SKM-1 (cell line): Measurements from ENCODE around the gene GABBR2.
"Not testable (repeated sequence)": the region's sequence is repeated elsewhere in the genome, so short reads cannot be mapped to it uniquely, and the experiment has no call there.

Experiments
- DNase-seq: peaks from one replicate; lab custom pipeline; 2025; ENCODE audit not compliant: unreplicated experiment; lab: John Stamatoyannopoulos, UW

The GABBR2 gene

DNA sequence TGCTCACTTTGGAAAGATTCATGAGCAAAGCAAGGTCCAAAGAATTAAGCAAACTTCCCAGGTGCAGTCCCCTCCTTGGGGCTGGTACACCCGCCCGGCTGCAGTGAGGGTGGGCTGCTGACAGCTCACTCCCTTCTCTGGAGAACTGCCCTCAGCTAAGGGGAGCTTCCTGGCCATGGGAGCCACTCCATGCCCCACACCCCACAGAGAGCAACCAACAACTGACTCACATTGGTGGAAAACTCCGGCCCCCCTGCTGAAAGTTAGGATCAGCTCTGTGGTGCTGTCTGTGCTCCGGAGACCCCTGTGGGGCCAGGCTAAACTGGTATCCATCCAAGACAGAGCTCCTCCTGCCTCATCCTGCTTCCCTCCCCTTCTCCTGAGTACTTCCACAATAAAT, 223.0 kb downstream of the GABBR2 start:
- no peak for DNase-seq

DNA sequence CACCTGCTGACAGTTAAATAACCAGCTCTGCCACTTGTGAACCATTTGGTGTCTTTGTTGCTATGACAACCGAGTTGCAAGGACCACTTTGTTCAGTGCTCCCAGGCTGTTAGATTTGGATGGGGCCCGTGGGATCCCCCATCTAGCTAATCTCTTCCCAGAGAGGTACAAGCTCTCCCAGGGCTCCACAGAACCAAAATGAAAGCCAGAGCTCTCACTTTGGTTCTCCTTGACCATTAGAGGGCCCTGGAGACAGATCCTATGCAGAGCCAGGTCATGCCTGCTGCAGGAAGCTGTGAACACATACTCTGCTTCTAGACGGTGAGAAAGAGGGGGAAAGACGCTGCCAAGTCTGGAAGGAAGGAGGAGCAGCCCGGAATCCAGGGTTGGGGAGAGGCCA, 224.6 kb downstream of the GABBR2 start:
- DNase-seq: no peak

DNA sequence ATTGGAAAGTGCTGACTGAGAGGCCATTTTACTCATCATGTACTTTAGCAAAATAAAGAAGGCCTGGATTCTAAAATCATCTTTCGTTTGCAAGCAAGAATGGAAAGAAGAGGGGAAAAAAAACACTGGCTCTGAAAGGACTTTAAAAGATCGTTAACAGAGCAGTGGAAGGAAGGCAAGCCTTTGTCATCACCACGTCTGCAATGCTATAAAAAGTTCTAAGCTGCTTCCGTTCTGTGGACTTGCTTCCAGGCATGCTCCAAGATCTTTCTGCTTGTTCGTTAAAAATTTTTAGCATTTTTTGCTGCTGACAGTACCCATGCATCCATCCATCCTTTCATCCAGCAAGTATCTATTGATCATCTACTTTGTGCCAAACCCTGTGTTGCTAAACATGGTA, 226.5 kb downstream of the GABBR2 start:
- no peak for DNase-seq

GRCh38 chr9:98481676-98482075, 227.1 kb downstream of the GABBR2 start:
- DNase-seq: no peak

DNA sequence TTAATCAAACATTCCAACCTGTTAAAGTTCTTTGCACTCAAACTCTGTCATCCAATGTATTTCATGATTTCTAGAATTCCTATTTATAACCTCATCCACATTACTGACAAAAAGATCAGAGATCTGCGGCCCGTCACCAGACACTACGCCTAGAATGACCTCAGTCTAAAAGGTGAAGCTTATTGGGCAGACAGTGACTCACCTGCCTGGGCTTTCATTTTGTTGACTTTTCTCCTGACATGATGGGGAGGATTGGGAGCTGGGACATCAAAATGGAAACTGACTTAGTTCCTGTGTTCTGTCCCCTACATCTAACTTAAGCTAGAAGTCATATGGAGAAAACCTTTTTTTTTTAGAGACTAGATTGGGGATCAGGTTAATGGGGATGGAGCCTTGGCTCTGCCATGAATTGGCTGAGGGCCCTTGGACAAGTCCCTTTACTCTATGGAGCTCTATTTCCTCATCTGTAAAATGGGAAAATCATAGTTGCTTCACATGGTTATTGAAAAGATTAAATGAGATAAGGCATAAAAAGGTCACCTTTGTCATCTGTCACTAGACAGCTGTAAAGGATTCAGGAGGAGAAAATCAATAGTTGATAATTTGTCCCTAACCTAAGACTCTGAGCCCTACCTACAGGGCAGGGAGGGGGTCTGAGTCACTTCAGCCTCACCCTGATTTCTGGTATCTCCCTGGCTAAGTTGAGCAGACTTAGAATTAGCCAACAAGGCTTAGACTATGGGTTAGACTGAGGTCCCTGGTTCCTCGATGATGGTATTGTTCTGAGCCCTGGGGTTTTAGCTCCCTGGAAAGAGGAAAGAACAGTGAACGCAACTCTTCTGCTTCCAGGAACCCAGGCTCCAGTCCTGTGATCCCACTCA, 228.5 kb downstream of the GABBR2 start:
- DNase-seq: no peak

GRCh38 chr9:98479449-98479848, 229.3 kb downstream of the GABBR2 start:
- DNase-seq: no peak

GRCh38 chr9:98477884-98478283, 230.9 kb downstream of the GABBR2 start:
- DNase-seq: no peak

- no peak for DNase-seq
These were observed 236.5 kb downstream of the GABBR2 start for GRCh38 chr9:98472216-98472615.

DNA sequence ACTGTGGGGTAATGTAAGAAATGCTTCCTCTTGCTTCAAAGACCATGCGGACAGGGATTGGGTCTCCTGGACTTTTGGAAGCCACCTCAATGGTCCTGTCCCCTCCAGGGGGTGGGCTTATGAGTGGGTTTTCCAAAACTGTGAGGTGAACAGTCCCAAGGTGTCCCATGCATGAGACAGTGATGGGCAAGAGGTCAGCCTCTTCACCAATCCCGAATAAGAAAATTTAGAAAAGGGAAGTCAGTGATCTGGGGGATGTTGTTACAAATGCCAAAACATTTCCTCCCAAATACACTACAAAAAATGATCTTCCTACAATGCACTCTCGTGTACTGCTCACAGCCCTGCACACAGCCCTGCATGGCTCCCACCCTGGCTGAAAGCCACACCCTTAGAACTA, 237.6 kb downstream of the GABBR2 start:
- no peak for DNase-seq

DNA sequence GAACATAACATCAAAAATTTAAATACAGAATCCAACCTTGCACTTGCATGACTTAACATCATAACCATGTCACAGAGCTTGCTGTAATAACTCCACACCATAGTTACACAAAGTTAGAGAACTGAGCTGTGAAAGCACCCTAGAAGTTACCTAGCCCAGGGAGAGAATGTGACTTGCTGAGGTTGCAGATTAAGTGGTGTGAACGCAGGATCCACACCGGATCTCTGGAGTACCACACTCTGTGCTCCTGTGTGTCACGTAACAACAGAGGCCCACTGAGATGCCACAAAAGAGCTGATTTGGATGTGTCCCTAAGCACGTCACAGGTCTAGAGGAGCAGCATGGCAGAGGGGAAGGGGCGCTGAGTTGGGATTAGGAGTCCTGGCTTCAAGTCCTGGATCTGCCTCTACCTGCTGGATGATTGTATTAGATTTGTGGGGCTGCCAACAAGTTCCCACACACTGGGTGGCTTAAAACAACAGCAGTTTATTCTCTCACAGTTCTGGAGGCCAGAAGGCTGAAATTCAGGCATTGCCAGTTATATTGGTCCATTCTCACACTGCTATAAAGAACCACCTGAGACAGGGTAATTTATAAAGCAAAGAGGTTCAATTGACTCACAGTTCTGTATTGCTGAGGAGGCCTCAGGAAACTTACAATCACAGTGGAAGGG, 240.0 kb downstream of the GABBR2 start:
- no peak for DNase-seq

DNA sequence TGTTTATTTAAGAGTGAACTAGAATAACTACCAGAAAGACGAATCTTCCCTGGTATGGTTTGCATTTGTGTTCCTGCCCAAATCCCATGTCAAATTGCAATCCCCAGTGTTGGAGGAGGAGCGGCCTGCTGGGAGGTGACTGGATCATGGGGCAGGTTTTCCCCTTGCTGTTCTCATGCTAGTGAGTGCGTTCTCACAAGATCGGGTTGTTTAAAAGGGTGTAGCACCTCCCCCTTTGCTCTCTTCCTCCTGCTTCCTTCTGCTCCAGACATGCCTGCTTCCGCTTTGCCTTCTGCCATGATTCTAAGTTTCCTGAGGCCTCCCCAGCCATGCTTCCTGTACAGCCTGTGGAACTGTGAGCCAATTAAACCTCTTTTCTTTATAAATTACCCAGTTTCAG, 242.9 kb downstream of the GABBR2 start:
- no peak for DNase-seq

DNA sequence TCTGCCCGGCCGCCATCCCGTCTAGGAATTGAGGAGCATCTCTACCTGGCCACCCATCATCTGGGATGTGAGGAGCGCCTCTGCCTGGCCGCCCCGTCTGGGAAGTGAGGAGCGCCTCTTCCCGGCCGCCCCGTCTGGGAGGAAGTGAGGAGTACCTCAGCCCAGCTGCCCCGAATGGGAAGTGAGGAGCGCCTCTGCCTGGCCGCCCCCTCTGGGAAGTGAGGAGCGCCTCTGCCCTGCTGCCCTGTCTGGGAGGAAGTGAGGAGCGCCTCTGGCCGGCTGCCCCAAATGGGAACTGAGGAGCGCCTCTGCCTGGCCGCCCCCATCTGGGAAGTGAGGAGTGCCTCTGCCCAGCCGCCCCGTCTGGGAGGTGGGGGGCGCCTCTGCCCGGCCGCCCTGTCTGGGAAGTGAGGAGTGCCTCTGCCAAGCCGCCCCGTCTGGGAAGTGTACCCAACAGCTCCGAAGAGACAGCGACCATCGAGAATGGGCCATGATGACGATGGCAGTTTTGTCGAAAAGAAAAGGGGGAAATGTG, 244.5 kb downstream of the GABBR2 start:
- DNase-seq: not testable (repeated sequence)

DNA sequence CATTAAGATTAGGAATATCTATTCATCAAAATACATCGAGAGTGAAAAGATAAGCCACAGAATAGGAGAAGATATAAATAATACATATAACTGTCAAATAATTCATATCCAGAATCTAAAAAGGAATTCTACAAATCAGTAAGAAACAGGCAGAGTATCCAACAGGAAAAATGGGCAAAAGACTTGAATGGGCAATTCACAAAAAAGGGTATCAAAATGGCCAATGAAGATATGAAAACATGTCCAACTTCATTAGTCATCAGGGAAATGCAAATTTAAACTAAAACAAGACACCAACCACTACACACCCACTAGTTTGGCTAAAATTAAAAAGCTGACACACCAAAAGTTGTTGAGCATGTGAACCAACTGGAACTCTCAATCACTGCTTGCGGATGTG, 246.4 kb downstream of the GABBR2 start:
- no peak for DNase-seq

GRCh38 chr9:98460704-98461103, 248.0 kb downstream of the GABBR2 start:
- DNase-seq: no peak

DNA sequence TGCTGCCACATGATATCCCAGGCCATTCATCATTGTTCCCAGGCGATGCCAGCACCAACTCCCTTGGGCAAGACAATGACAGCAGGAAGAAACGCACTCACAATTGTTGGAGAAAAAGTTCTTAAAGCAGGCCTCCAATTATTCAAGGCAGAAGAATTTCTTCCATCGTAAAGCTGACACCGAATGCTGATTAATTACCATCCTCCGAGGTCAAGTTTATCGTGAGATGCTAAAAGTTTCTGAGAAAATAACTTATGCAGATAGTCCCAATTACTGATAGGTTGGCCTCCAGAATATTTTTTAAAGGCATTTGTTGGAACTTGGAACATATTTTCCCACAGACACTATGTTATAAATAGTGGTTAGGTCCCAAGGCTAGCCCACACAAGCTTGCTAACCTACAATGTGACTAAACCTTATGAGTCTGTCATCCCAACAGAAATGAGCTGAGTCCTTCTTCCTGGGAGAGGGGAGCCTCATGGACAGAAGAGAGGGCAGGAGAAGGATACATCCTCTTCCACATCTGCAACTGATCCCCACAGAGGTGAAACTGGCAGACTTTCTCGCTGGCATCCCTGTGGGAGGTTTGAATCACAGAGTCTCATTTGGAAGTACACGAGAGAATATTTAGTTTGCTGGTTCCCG, 250.9 kb downstream of the GABBR2 start:
- DNase-seq: no peak

DNA sequence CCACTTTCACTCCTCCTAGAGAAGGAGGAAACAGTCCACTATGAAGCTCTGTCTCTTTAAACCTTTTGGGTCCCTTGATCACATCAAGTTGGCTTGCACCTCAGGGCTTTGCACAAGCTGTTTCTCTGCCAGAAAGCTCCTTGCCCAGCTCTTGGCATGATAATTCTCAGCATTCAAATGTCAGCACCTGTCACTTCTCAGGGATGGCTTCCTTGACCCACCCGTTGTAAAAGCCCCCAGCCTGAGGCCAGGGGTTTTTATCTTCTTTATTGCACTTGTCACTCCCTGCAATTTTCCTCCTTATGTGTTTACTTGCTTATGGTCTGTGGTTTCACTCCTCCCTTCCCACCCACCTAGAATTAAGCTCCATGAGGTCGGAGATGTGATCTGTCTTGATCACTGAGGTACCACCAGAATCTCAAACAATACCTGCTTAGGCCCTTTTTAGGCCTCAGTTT, 252.6 kb downstream of the GABBR2 start:
- no peak for DNase-seq

GRCh38 chr9:98455256-98456155, 253.2 kb downstream of the GABBR2 start:
- no peak for DNase-seq

DNA sequence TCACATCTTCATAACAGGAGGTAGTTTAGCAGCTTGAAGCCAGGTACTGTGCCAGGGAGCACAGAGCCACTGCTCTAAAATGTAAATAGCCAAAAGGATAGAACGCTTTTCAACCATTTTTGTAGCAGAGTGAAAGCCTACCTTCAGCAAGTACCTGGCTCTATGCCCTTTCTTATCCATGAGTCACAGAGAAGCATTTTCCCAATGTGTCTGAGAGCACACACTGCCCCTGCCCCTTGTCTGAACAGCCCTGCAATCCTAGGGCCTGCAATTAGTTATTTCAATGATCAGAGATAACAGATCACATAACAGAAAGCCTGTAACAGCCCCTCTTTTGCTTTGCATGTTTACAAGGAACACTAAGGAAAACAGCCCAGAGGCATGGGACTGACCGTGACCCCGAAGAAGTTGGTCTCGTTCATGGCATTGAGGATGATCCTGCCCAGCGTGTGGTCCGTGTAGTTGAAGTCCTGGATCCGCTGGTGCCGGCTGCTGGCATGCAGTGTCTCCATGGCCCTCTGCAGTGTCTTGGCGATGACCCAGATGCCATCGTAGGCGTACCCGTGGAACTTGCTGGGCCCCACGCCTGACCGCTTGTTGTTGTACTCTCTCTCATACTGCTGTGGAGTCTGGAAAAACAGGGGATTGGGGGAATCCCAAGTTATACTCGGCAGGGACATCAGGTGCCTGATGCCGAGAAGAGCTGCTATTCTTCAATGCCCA, 255.0 kb downstream of the GABBR2 start:
- DNase-seq: no peak

DNA sequence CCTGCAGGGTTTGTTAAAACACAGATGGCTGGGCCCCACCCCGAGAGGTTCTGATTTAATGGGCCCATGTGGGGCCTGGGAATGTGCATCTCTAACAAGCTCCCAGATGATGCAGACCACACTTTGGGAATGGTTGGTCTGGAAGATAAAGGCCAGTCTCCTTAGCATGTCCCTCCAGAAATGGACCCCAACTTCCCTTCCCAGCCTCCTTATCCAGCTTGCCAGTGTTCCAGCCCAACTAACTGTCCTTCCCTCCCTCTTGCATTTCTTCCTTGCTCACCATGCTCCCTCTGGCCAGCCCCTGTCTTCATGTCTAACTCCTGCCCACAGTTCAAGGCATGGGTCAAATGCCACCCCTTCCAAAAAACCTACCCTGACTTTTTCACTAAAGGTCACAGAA, 257.2 kb downstream of the GABBR2 start:
- no peak for DNase-seq

GRCh38 chr9:98450496-98450895, 258.2 kb downstream of the GABBR2 start:
- no peak for DNase-seq
